ENCODE data around the gene POM121C. TPM values are rescaled to one million over a fixed set of nuclear protein-coding genes. Genes with fewer than 3 reads are reported as not detected.

POM121C gene
- total and polyA plus RNA-seq, 10 of the 15 experiments (the other 5 are each of a cell fraction or from before 2014, with no cell fraction given), result 6.3 to 62.8 (median 17.1) TPM

DNA sequence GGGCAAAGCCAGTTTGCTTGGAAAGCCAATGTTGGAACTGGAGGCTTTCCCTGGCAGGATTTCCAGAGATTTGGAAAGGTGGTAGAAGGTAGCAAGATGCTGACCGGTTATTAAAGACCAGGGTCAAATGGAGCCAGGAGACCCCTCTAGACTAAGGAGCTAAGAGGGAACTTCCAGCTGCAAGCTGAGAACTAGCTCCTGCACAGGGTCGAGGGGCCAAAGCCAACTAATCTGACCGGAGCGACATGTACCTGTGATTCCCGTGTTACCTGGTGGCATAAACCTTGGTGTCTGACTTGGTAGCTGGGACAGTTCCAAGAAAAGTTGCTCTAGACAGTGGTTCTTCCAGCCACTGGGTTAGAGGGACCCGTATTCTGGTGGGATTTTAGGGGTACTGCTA lies 47.8 kb upstream of the POM121C start:
- peaks cover 11% of the 10 kb centered on the region for H3K4me1 ChIP-seq (ENCODE audit: control insufficient read depth, insufficient read depth, low read length)
- FAIRE-seq, result no peak
- CTCF ChIA-PET, result interaction anchor here (2.0 kb wide), 1 partner anchor 228 kb away, joined by 5 read pairs; no protein-coding TSS in a partner anchor
- RAD21 ChIA-PET (ENCODE audit: unreplicated experiment), result interaction anchor here (1.3 kb wide), 2 partner anchors 108 to 206 kb away, joined by 3 read pairs; no protein-coding TSS in a partner anchor
- in situ Hi-C loops (cut with MboI) (no loop called here), intact Hi-C loops (cut with micrococcal nuclease; ENCODE audit: unreplicated experiment) (loop anchor here (10.0 kb wide), 1 partner anchor 101 kb away; no protein-coding TSS in a partner anchor)
- no peaks in the 10 kb centered on the region for H3K36me3 ChIP-seq (ENCODE audit: control insufficient read depth in 2 of 2, insufficient read depth in 2 of 2, low read length in 1 of 2)
- no peak overlapping the region for H3K4me2 ChIP-seq (ENCODE audit: control insufficient read depth, insufficient read depth)
- H3K9ac ChIP-seq (ENCODE audit: control insufficient read depth, insufficient read depth, low read length), result no peak overlapping the region
- no peak overlapping the region for H3K4me3 ChIP-seq
- SMC1A ChIA-PET (ENCODE audit: uncharacterized antibody, unreplicated experiment), result interaction anchor here (1.0 kb wide), 1 partner anchor 12 kb away, joined by 5 read pairs; no protein-coding TSS in a partner anchor
- BruUV-seq (replicated peaks), result no TSS peak
- H3K9me3 ChIP-seq (replicated peaks; ENCODE audit: control insufficient read depth, insufficient read depth, low read length), result no peaks in the 10 kb centered on the region
- POLR2A ChIA-PET, result interaction anchor here (0.6 kb wide), 1 partner anchor 231 kb away, joined by 4 read pairs; no protein-coding TSS in a partner anchor
- no peaks in the 10 kb centered on the region for H3K27me3 ChIP-seq (replicated peaks in 1 of 2; ENCODE audit: control insufficient read depth in 2 of 2, insufficient read depth in 2 of 2, low read length in 1 of 2)
- TF ChIP-seq HDAC2 (IDR thresholded peaks at IDR 0.05), result no peak
- TF ChIP-seq PML (IDR thresholded peaks at IDR 0.05; ENCODE audit: low read length), result no peak
- TF ChIP-seq, protein P1, sequence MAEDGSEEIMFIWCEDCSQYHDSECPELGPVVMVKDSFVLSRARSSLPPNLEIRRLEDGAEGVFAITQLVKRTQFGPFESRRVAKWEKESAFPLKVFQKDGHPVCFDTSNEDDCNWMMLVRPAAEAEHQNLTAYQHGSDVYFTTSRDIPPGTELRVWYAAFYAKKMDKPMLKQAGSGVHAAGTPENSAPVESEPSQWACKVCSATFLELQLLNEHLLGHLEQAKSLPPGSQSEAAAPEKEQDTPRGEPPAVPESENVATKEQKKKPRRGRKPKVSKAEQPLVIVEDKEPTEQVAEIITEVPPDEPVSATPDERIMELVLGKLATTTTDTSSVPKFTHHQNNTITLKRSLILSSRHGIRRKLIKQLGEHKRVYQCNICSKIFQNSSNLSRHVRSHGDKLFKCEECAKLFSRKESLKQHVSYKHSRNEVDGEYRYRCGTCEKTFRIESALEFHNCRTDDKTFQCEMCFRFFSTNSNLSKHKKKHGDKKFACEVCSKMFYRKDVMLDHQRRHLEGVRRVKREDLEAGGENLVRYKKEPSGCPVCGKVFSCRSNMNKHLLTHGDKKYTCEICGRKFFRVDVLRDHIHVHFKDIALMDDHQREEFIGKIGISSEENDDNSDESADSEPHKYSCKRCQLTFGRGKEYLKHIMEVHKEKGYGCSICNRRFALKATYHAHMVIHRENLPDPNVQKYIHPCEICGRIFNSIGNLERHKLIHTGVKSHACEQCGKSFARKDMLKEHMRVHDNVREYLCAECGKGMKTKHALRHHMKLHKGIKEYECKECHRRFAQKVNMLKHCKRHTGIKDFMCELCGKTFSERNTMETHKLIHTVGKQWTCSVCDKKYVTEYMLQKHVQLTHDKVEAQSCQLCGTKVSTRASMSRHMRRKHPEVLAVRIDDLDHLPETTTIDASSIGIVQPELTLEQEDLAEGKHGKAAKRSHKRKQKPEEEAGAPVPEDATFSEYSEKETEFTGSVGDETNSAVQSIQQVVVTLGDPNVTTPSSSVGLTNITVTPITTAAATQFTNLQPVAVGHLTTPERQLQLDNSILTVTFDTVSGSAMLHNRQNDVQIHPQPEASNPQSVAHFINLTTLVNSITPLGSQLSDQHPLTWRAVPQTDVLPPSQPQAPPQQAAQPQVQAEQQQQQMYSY (CRISPR knock-in tag; IDR thresholded peaks at IDR 0.05), result no peak
- no peak for TF ChIP-seq FOXK2 (IDR thresholded peaks at IDR 0.05)
- no peak for TF ChIP-seq ZZZ3 (IDR thresholded peaks at IDR 0.05; ENCODE audit: control insufficient read depth, insufficient read length, low read depth)
- TF ChIP-seq ZNF207 (IDR thresholded peaks at IDR 0.05; ENCODE audit: borderline replicate concordance), result no peak
- no peak for TF ChIP-seq MEF2B (IDR thresholded peaks at IDR 0.05; ENCODE audit: partially characterized antibody, poor library complexity, severe bottlenecking)
- no peak for TF ChIP-seq ASH2L (IDR thresholded peaks at IDR 0.05; ENCODE audit: borderline replicate concordance, low read depth)
- TF ChIP-seq, protein P2, sequence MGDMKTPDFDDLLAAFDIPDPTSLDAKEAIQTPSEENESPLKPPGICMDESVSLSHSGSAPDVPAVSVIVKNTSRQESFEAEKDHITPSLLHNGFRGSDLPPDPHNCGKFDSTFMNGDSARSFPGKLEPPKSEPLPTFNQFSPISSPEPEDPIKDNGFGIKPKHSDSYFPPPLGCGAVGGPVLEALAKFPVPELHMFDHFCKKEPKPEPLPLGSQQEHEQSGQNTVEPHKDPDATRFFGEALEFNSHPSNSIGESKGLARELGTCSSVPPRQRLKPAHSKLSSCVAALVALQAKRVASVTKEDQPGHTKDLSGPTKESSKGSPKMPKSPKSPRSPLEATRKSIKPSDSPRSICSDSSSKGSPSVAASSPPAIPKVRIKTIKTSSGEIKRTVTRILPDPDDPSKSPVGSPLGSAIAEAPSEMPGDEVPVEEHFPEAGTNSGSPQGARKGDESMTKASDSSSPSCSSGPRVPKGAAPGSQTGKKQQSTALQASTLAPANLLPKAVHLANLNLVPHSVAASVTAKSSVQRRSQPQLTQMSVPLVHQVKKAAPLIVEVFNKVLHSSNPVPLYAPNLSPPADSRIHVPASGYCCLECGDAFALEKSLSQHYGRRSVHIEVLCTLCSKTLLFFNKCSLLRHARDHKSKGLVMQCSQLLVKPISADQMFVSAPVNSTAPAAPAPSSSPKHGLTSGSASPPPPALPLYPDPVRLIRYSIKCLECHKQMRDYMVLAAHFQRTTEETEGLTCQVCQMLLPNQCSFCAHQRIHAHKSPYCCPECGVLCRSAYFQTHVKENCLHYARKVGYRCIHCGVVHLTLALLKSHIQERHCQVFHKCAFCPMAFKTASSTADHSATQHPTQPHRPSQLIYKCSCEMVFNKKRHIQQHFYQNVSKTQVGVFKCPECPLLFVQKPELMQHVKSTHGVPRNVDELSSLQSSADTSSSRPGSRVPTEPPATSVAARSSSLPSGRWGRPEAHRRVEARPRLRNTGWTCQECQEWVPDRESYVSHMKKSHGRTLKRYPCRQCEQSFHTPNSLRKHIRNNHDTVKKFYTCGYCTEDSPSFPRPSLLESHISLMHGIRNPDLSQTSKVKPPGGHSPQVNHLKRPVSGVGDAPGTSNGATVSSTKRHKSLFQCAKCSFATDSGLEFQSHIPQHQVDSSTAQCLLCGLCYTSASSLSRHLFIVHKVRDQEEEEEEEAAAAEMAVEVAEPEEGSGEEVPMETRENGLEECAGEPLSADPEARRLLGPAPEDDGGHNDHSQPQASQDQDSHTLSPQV (IDR thresholded peaks at IDR 0.05), result no peak
- no peak for ATAC-seq
- H3K79me2 ChIP-seq (ENCODE audit: control insufficient read depth, insufficient read depth, low read length), result no peaks in the 10 kb centered on the region
- no peak for DNase-seq (ENCODE audit: low read depth, low spot score)
- no peak overlapping the region for H3K27ac ChIP-seq (ENCODE audit: control insufficient read depth, insufficient read depth)
- no peak overlapping the region for H2AFZ ChIP-seq (ENCODE audit: control insufficient read depth, low read depth, low read length)
- H4K20me1 ChIP-seq (ENCODE audit: control insufficient read depth, insufficient read depth), result no peaks in the 10 kb centered on the region
- 95% methylated on average over 6 of the region's 6 CpGs for WGBS (ENCODE audit: insufficient coverage, insufficient replicate concordance, low lambda C conversion rate, missing lambda C conversion rate)
